Gastrocnemius medialis (tissue), 4 donors: ENCODE results near the gene TBX1. TPM values are rescaled to one million over a fixed set of nuclear protein-coding genes. Genes with fewer than 3 reads are reported as not detected.

Experiments
- ATAC-seq, 2 donors: fragments of 150-250 bp; one replicate each; pipeline ENCODE4 v1.9.1; 2016
- DNase-seq, 2 donors: peaks; one replicate each; pipeline ENCODE4 v3.0.0-alpha.2; 2019
- H3K27ac ChIP-seq, 4 donors: fragments of 200-600 bp; sonication (generic); 1 replicate in 1 of 4; 2 replicates in 3 of 4; pipeline ENCODE4 v1.5.1; 2016 to 2018; ENCODE audit warnings: mild to moderate bottlenecking in 2 of 4, moderate library complexity in 1 of 4
- H3K27me3 ChIP-seq, 3 donors: fragments of 200-600 bp; sonication (generic) in 2 of 3; 1 replicate in 1 of 3; 2 replicates in 2 of 3; pipeline versions ENCODE4 v1.5.1 to v1.6.0; 2016 to 2019; ENCODE audit warnings: mild to moderate bottlenecking in 1 of 3, moderate library complexity in 1 of 3
- H3K36me3 ChIP-seq, 2 donors: fragments of 200-600 bp; sonication (generic) in 1 of 2; one replicate each; pipeline ENCODE4 v1.5.1; 2017 to 2018
- H3K4me1 ChIP-seq, 2 donors: fragments of 200-600 bp; sonication (generic) in 1 of 2; one replicate each; pipeline ENCODE4 v1.5.1; 2016 to 2017; ENCODE audit warnings: mild to moderate bottlenecking in 2 of 2
- H3K4me3 ChIP-seq, 4 donors: fragments of 200-600 bp; sonication (generic) in 3 of 4; 1 replicate in 1 of 4; 2 replicates in 3 of 4; pipeline ENCODE4 v1.5.1; 2016 to 2019; ENCODE audit warnings: mild to moderate bottlenecking in 2 of 4
- H3K9me3 ChIP-seq, 3 donors: fragments of 200-600 bp; sonication (generic) in 2 of 3; 1 replicate in 1 of 3; 2 replicates in 2 of 3; pipeline ENCODE4 v1.5.1; 2016 to 2019
- CTCF ChIP-seq, 5 experiments: fragments of 450-650 bp in 3 of 5; fragments of 200-600 bp in 2 of 5; sonication (generic) in 2 of 5; IDR thresholded peaks in 4 of 5; conservative IDR thresholded peaks in 1 of 5; 1 replicate in 4 of 5; 2 replicates in 1 of 5; pipeline ENCODE4 v1.5.1; 2016 to 2019; ENCODE audit warnings: antibody characterized with exemption in 5 of 5, mild to moderate bottlenecking in 3 of 5, moderate library complexity in 3 of 5
- POLR2A ChIP-seq, 2 donors: fragments of 450-650 bp; IDR thresholded peaks; one replicate each; pipeline ENCODE4 v1.6.1; 2017; ENCODE audit warnings: antibody characterized with exemption in 2 of 2, mild to moderate bottlenecking in 2 of 2, moderate library complexity in 2 of 2
- in situ Hi-C, 4 donors: fragments of 200-750 bp; cut with MboI; loops; one replicate each; pipeline versions ENCODE4 v1.15.0 to v1.8.0; 2017; ENCODE audit warnings: low sequenced_read_pairs in 4 of 4
- intact Hi-C: fragments of 100-400 bp; cut with DNase I; formaldehyde crosslinking; loops from one replicate; pipeline ENCODE4 v1.15.1; 2023; ENCODE audit warnings: low total_unique reads
- total RNA-seq, 4 donors: library from RNA; depleted of rRNA; stranded (reverse); fragments of >200 nt; gene quantifications; one replicate each; pipeline versions ENCODE4 v1.1.0 to v1.2.3, GENCODE V29; 2016

Gene TBX1
- total RNA-seq, 4 donors from 2014 or later, result 27.9 to 38.9 (median 36.3) TPM

- no peak overlapping the region for H3K4me3 ChIP-seq
- peak; percentile 64 to 85 for ATAC-seq
- H3K9me3 ChIP-seq, result no peaks in the 10 kb centered on the region
- DNase-seq, result peak; percentile 45 to 80
- H3K36me3 ChIP-seq, result no peaks in the 10 kb centered on the region
- TF ChIP-seq CTCF (IDR thresholded peaks at IDR 0.05 in 4 of 5, conservative IDR thresholded peaks at IDR 0.05 in 1 of 5) (no peak), POLR2A (IDR thresholded peaks at IDR 0.05) (no peak)
- H3K27me3 ChIP-seq, result no peaks in the 10 kb centered on the region
- peak overlapping the region in 3 of 4 donors; percentile 52 to 74 (median 64) for H3K27ac ChIP-seq
- in situ Hi-C loops (no loop called here), intact Hi-C loops (no loop called here)
- H3K4me1 ChIP-seq, result peaks cover 17 to 26% of the 10 kb centered on the region in 2 donors
Measured at GRCh38 chr22:19799322-19800190, 39.0 kb downstream of the TBX1 start.

GRCh38 chr22:19800306-19800705, 39.7 kb downstream of the TBX1 start:
- ATAC-seq, result no peak
- H3K9me3 ChIP-seq, result no peaks in the 10 kb centered on the region
- in situ Hi-C loops (no loop called here), intact Hi-C loops (no loop called here)
- no peaks in the 10 kb centered on the region for H3K36me3 ChIP-seq
- TF ChIP-seq POLR2A (IDR thresholded peaks at IDR 0.05), result no peak
- TF ChIP-seq CTCF (IDR thresholded peaks at IDR 0.05 in 4 of 5, conservative IDR thresholded peaks at IDR 0.05 in 1 of 5), result no peak
- H3K27ac ChIP-seq, result no peak overlapping the region
- H3K4me3 ChIP-seq, result no peak overlapping the region
- no peak for DNase-seq
- H3K4me1 ChIP-seq, result peaks cover 17 to 26% of the 10 kb centered on the region in 2 donors
- no peaks in the 10 kb centered on the region for H3K27me3 ChIP-seq

- intact Hi-C loops, result no loop called here
- no peaks in the 10 kb centered on the region for H3K36me3 ChIP-seq
- H3K4me1 ChIP-seq, result peaks cover 17 to 26% of the 10 kb centered on the region in 2 donors
- in situ Hi-C loops, result no loop called here
- DNase-seq (no peak), ATAC-seq (peak in 1 of 2 donors; percentile 25)
- TF ChIP-seq CTCF (IDR thresholded peaks at IDR 0.05 in 4 of 5, conservative IDR thresholded peaks at IDR 0.05 in 1 of 5) (peak in 1 of 5 experiments; percentile 32), POLR2A (IDR thresholded peaks at IDR 0.05) (no peak)
- H3K27me3 ChIP-seq, result no peaks in the 10 kb centered on the region
- no peak overlapping the region for H3K4me3 ChIP-seq
- no peak overlapping the region for H3K27ac ChIP-seq
- no peaks in the 10 kb centered on the region for H3K9me3 ChIP-seq
Measured at GRCh38 chr22:19800761-19801244, 40.2 kb downstream of the TBX1 start.

GRCh38 chr22:19801340-19802000, 40.9 kb downstream of the TBX1 start:
- Histone ChIP-seq H3K4me1 (peaks cover 17 to 26% of the 10 kb centered on the region in 2 donors), H3K27ac (no peak overlapping the region), H3K27me3 (no peaks in the 10 kb centered on the region), H3K9me3 (no peaks in the 10 kb centered on the region), H3K36me3 (no peaks in the 10 kb centered on the region), H3K4me3 (no peak overlapping the region)
- DNase-seq (no peak), ATAC-seq (no peak)
- TF ChIP-seq POLR2A (IDR thresholded peaks at IDR 0.05), result no peak
- no peak for TF ChIP-seq CTCF (IDR thresholded peaks at IDR 0.05 in 4 of 5, conservative IDR thresholded peaks at IDR 0.05 in 1 of 5)
- in situ Hi-C loops (no loop called here), intact Hi-C loops (no loop called here)
